Mesothelial cell of epicardium (in vitro differentiated cells): ENCODE measurements around the gene ERV3-1. TPM values are rescaled to one million over a fixed set of nuclear protein-coding genes. Genes with fewer than 3 reads are reported as not detected.

ENCODE experiments used
- DNase-seq, 2 experiments: peaks; one replicate each; pipeline ENCODE4 v3.0.0; 2021; ENCODE audit warnings: low spot score in 2 of 2; ENCODE audit not compliant: unreplicated experiment in 2 of 2
- H3K27ac Mint-ChIP-seq: 2 replicates; pipeline ENCODE4 v1.8.0; 2021; ENCODE audit warnings: mixed read lengths
- H3K27me3 Mint-ChIP-seq: 2 replicates; pipeline ENCODE4 v1.8.0; 2021; ENCODE audit warnings: low read depth, mixed read lengths
- H3K36me3 Mint-ChIP-seq: 2 replicates; pipeline ENCODE4 v1.8.0; 2021; ENCODE audit warnings: mixed read lengths
- H3K4me1 Mint-ChIP-seq: 2 replicates; pipeline ENCODE4 v1.8.0; 2021; ENCODE audit warnings: mixed read lengths
- H3K4me3 Mint-ChIP-seq: 2 replicates; pipeline ENCODE4 v1.8.0; 2021; ENCODE audit warnings: mild to moderate bottlenecking, moderate library complexity, mixed read lengths
- H3K9me3 Mint-ChIP-seq: 2 replicates; pipeline ENCODE4 v1.8.0; 2021; ENCODE audit warnings: mixed read lengths
- total RNA-seq: library from RNA; stranded (reverse); gene quantifications from 3 replicates; pipeline ENCODE4 v1.2.1, GENCODE V29; 2021
- TF ChIP-seq, protein P1 (sequence below): fragments of 200-600 bp; sonication (generic); IDR thresholded peaks from one replicate; pipeline ENCODE4 v1.5.0; 2021; ENCODE audit warnings: antibody characterized with exemption; ENCODE audit not compliant: unreplicated experiment

Gene ERV3-1
- total RNA-seq, 1 donor from 2014 or later: 57.6 TPM

GRCh38 chr7:64990936-64991335 is 15.6 kb downstream of the ERV3-1 start, which contains the start of gene ZNF117:
Gene ZNF117 (minus strand): TSS chr7:64991036.
- TF ChIP-seq, protein P1, sequence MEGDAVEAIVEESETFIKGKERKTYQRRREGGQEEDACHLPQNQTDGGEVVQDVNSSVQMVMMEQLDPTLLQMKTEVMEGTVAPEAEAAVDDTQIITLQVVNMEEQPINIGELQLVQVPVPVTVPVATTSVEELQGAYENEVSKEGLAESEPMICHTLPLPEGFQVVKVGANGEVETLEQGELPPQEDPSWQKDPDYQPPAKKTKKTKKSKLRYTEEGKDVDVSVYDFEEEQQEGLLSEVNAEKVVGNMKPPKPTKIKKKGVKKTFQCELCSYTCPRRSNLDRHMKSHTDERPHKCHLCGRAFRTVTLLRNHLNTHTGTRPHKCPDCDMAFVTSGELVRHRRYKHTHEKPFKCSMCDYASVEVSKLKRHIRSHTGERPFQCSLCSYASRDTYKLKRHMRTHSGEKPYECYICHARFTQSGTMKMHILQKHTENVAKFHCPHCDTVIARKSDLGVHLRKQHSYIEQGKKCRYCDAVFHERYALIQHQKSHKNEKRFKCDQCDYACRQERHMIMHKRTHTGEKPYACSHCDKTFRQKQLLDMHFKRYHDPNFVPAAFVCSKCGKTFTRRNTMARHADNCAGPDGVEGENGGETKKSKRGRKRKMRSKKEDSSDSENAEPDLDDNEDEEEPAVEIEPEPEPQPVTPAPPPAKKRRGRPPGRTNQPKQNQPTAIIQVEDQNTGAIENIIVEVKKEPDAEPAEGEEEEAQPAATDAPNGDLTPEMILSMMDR: no peak
- H3K27ac Mint-ChIP-seq: no peak within 1 kb of the TSS
- H3K9me3 Mint-ChIP-seq: peaks cover 85% of the 10 kb centered on the region
- peaks cover 89% of the 10 kb centered on the region for H3K36me3 Mint-ChIP-seq
- no peak for DNase-seq
- H3K4me3 Mint-ChIP-seq: no peak within 1 kb of the TSS
- H3K4me1 Mint-ChIP-seq: no peaks in the 10 kb centered on the region
- H3K27me3 Mint-ChIP-seq: no peaks in the 10 kb centered on the region

DNA sequence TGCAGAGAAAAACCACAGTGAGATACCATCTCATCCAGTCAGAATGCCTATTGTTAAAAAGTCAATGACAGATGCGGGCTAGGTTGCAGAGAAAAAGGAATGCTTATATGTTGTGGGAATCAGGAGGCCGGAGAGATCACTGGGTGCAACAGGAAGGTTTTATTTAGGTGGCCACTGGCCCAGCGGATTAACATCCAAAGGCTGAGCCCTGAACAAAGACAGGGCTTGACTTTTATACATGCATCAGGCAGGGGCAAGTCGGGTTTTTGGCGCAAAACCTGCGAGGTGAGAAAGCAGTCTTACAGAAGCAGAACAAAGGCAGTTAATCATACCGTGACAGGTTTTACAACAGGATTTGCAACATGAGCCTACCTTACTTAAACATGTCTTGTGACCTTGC is 16.3 kb downstream of the ERV3-1 start:
- TF ChIP-seq, protein P1: no peak
- H3K4me3 Mint-ChIP-seq: no peak overlapping the region
- H3K27ac Mint-ChIP-seq: no peak overlapping the region
- H3K9me3 Mint-ChIP-seq: peaks cover 88% of the 10 kb centered on the region
- DNase-seq: no peak
- H3K4me1 Mint-ChIP-seq: no peaks in the 10 kb centered on the region
- peaks cover 92% of the 10 kb centered on the region for H3K36me3 Mint-ChIP-seq
- no peaks in the 10 kb centered on the region for H3K27me3 Mint-ChIP-seq

GRCh38 chr7:64978497-64979203 is 27.8 kb downstream of the ERV3-1 start:
- H3K4me3 Mint-ChIP-seq: no peak overlapping the region
- H3K4me1 Mint-ChIP-seq: no peaks in the 10 kb centered on the region
- peaks cover 73% of the 10 kb centered on the region for H3K36me3 Mint-ChIP-seq
- H3K27ac Mint-ChIP-seq: no peak overlapping the region
- DNase-seq: no peak
- TF ChIP-seq, protein P1: no peak
- H3K27me3 Mint-ChIP-seq: no peaks in the 10 kb centered on the region
- peaks cover 73% of the 10 kb centered on the region for H3K9me3 Mint-ChIP-seq

DNA sequence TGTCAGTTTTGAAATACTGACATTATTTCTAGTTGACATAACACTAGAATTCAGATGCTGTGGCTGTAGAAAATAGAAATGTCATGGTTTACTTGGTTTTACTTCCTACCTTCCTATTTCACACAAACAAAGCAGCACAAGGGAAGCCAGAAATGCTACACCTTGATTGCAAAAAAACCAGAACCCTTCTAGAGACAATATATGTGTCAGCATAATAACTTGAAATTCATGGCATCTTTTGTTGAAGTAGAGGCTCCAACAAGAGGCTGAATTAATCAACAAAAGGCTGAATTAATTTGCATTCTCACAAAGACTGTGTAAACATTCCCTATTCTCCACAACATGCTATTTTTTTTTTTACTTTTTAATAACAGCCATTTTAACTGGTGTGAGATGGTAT is 40.9 kb downstream of the ERV3-1 start:
- Mint-ChIP-seq H3K4me1 (no peaks in the 10 kb centered on the region), H3K27ac (no peak overlapping the region), H3K9me3 (peaks cover 51% of the 10 kb centered on the region), H3K27me3 (no peaks in the 10 kb centered on the region), H3K36me3 (peaks cover 11% of the 10 kb centered on the region), H3K4me3 (no peak overlapping the region)
- TF ChIP-seq, protein P1: no peak
- DNase-seq: no peak

DNA sequence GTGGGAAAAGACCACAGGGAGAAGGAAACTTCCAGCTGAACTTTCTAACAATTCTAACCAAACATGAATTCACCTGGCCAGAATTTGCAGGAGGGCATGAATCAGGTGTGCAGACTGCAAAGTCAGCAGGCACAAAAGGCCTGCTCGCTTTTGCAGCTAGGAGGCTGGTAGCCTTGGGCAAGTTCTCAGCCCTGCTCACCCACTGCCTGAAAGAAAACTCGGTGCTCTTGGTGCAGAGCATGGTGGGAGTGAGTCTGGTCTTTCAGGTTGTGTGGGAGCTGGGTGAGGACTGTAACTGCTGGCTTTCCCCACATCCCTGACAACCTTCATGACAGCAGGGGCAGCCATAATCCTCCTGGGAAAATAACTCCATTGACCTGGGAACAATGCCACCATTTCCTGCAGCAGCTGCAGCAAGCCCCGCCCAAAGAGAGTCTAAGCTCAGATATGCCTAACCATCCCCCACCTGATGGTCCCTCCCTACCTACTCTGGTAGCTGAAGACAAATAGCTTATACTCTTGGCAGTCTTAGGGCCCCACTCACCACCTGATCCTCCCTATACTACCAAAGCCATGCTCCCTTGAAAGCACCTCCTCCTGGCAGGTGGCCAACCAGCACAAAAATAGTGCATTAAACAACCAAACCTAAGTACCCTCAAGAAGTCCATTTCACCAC is 47.3 kb downstream of the ERV3-1 start:
- H3K36me3 Mint-ChIP-seq: no peaks in the 10 kb centered on the region
- H3K4me3 Mint-ChIP-seq: no peak overlapping the region
- peaks cover 58% of the 10 kb centered on the region for H3K9me3 Mint-ChIP-seq
- H3K27ac Mint-ChIP-seq: no peak overlapping the region
- DNase-seq: no peak
- no peaks in the 10 kb centered on the region for H3K27me3 Mint-ChIP-seq
- no peaks in the 10 kb centered on the region for H3K4me1 Mint-ChIP-seq
- TF ChIP-seq, protein P1: no peak
